ENCODE results near the gene RAPGEF6.
"Not testable (repeated sequence)": the region's sequence is repeated elsewhere in the genome, so short reads cannot be mapped to it uniquely, and the experiment has no call there.

The RAPGEF6 gene, protein sequence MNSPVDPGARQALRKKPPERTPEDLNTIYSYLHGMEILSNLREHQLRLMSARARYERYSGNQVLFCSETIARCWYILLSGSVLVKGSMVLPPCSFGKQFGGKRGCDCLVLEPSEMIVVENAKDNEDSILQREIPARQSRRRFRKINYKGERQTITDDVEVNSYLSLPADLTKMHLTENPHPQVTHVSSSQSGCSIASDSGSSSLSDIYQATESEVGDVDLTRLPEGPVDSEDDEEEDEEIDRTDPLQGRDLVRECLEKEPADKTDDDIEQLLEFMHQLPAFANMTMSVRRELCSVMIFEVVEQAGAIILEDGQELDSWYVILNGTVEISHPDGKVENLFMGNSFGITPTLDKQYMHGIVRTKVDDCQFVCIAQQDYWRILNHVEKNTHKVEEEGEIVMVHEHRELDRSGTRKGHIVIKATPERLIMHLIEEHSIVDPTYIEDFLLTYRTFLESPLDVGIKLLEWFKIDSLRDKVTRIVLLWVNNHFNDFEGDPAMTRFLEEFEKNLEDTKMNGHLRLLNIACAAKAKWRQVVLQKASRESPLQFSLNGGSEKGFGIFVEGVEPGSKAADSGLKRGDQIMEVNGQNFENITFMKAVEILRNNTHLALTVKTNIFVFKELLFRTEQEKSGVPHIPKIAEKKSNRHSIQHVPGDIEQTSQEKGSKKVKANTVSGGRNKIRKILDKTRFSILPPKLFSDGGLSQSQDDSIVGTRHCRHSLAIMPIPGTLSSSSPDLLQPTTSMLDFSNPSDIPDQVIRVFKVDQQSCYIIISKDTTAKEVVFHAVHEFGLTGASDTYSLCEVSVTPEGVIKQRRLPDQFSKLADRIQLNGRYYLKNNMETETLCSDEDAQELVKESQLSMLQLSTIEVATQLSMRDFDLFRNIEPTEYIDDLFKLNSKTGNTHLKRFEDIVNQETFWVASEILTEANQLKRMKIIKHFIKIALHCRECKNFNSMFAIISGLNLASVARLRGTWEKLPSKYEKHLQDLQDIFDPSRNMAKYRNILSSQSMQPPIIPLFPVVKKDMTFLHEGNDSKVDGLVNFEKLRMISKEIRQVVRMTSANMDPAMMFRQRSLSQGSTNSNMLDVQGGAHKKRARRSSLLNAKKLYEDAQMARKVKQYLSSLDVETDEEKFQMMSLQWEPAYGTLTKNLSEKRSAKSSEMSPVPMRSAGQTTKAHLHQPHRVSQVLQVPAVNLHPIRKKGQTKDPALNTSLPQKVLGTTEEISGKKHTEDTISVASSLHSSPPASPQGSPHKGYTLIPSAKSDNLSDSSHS (N-terminal part only)
- 28.8 to 54.6 reads per million in 2 donors for total RNA-seq

DNA sequence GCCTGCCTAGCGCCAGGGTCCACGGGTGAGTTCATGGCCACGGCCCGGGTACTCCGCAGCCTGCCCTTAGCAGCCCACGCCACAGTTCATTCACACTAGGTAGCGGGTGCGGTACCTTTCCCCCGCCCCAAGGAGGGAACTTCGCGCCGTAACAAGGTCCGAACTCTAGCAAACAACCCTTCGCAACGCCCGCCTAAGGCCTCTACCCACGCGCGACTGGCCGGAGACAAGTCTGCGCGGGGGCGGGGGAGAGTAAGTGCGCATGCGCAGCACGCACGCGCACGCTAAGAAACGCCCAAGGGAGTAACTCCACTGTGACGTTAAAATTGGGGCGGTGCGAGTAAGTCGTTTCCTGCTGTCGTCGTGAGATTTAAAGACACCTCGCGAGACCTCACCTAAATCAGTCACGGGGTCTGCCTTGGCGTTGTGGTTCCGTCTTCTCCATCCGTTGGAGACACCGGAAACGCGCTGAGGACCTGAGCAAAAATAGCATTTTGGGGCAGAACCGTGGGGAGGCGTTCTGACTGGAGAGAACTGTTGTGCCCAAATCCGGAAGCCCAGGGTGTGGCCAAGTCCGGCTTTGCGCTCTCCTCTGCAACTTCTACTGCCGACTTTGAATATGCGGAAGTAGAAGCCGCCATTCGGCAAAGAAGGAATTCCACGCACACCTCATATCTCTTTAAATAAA, at the start of gene RAPGEF6:
TSS of gene RAPGEF6 (minus strand) at position 234 of the 688 bp plus-strand sequence. CDS start at position 35, 199 bp downstream.
- peak; percentile 78 for DNase-seq

DNA sequence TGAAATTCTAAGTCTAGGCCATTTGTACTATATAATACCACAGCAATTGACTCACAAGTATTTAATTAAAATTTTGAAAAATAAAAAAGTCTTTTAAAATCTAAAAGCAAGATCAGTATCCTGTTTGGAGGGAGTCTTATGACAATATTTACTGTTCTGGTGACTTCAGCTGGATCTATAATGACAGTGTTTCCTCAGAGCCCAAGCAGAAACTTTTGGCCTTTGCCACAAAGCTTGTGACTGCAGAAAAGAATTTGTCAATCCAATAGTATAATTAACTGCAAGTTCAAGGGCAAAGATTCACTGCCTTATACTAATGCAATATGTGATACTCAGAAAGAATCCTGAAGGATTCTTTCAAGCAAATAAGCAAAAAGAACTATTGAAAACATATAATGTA, 49.6 kb upstream of the RAPGEF6 start:
- no peak for DNase-seq

DNA sequence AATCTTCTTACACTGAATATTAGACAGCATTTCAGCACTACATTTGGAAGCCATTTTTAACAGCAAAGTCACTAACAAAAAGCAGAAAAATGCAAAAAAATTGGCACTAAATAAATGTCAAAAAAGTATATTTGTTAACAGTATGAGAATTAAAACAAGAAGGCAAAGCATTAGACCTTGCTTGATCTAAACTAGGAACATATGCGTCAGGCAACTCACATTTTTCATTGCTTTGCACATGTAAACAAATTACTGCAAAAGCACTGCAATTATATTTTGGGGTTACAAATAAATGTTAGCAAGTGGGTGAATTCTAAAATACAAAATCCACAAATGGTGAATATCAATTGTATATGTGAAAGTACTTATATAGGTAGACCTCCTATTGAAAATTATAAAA, 49.0 kb upstream of the RAPGEF6 start:
- DNase-seq: no peak

DNA sequence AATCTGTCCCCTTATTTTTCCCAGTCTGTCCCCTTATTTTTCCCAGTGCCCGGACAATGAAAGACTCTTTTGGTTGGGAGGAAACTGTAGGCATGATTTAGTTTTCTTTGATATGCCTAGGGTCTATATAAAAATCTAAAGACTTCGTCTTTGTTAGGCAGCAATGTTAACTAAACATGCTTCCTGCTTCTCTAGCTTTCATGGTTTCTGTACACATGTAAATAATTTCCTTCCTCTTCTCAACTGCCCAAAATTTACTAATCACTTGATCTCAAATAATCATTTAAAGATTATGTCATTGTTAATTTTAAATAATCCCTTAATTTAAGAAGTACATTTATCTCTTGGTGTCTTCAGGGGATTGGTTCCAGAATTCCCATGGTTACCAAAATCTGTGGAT, 47.8 kb upstream of the RAPGEF6 start:
- no peak for DNase-seq

GRCh38 chr5:131682175-131682574, 47.1 kb upstream of the RAPGEF6 start:
- DNase-seq: no peak

DNA sequence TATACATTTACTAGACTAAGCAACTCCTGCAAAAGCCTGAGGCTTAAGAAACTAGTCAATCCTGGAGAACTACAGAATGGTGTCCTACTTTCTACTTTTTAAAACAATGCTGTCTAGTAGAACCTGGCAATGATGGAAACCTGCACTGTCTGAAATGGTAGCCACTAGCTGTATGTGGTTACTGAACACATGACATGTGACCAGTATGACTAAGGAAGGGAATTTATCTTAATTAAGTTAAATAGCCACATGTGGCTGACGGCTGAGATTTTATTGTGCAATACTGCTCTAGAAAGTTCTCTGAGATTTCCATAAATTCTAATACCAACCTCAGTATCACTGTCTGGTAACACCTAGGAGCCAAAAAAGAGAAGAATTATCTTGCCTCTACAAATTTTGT, 44.9 kb upstream of the RAPGEF6 start:
- DNase-seq: no peak

DNA sequence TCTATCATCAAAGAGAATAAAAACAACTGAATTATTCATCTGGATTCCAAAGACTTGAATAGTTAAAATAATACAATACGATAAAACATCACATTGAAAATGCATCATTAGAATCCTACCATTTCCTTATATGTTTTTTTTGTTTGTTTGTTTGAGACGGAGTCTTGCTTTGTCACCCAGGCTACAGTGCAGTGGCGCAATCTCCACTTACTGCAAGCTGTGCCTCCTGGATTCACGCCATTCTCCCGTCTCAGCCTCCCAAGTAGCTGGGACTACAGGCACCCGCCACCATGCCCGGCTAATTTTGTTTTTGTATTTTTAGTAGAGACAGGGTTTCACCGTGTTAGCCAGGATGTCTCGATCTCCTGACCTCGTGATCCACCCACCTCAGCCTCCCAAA, 43.2 kb upstream of the RAPGEF6 start:
- not testable (repeated sequence) for DNase-seq

GRCh38 chr5:131677115-131677514, 42.1 kb upstream of the RAPGEF6 start:
- DNase-seq: no peak

GRCh38 chr5:131672776-131673175, 37.7 kb upstream of the RAPGEF6 start:
- no peak for DNase-seq

- DNase-seq: no peak
Measured at GRCh38 chr5:131671994-131672655, 37.1 kb upstream of the RAPGEF6 start.

- no peak for DNase-seq
Measured at GRCh38 chr5:131671409-131671808, 36.4 kb upstream of the RAPGEF6 start.

DNA sequence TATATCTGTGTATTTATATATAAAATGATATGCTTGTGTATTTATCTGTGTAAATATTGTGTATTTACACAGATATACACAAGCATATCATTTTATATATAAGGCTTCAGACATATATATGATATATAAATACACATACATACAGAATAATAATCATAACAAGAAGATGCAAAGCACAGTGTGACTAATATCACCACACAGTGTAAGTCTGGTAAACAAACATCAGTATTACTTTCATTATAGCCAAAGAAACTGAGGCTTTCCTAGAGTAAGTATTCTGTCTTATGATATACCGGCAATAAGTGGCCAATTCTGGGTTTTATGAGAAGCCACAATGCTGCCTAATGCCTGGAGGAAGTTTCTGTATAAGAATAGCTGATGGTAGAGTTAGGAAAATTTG, 29.9 kb upstream of the RAPGEF6 start:
- DNase-seq: no peak

DNA sequence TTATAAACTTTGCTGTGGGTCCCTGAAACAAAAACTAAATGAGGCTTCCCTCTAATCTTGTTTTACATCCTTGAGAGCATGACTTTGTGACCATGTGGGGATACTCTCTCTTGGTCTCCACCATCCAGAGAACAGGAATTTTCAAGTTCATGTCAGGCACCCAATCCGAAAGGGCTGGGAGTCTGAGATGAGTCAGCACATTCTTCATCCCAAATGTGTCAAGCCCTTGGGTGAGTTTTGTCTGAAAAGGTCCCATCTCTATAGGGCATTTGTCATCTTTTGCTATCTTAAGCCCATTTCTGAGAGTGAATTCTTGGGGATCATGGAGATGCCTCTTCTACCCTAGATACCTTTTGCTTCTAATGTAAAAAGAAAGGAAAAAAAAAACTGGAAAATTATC, 26.9 kb upstream of the RAPGEF6 start:
- no peak for DNase-seq

- no peak for DNase-seq
Measured at GRCh38 chr5:131659841-131660240, 24.8 kb upstream of the RAPGEF6 start.

- no peak for DNase-seq
Measured at GRCh38 chr5:131659290-131659689, 24.3 kb upstream of the RAPGEF6 start.

DNA sequence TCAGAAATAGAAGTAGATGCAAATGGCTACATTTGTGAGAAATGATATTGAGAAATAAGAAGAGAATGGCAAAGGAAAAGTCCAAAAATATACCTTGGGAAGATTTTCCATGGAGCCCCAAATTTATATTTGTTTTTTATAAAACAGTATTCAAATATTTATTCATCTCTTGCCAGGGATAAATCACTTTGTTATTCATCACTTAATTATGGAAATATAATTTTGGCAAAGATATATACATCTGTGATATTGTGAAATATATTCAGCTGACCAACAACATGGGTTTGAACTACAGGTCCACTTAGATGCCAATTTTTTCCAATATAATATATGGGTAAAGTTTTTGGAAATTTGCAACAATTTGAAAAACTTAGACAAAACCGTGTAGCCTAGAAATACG, 19.7 kb upstream of the RAPGEF6 start:
- DNase-seq: no peak

- no peak for DNase-seq
Measured at GRCh38 chr5:131654309-131654708, 19.3 kb upstream of the RAPGEF6 start.

- no peak for DNase-seq
Measured at GRCh38 chr5:131649161-131649560, 14.1 kb upstream of the RAPGEF6 start.

DNA sequence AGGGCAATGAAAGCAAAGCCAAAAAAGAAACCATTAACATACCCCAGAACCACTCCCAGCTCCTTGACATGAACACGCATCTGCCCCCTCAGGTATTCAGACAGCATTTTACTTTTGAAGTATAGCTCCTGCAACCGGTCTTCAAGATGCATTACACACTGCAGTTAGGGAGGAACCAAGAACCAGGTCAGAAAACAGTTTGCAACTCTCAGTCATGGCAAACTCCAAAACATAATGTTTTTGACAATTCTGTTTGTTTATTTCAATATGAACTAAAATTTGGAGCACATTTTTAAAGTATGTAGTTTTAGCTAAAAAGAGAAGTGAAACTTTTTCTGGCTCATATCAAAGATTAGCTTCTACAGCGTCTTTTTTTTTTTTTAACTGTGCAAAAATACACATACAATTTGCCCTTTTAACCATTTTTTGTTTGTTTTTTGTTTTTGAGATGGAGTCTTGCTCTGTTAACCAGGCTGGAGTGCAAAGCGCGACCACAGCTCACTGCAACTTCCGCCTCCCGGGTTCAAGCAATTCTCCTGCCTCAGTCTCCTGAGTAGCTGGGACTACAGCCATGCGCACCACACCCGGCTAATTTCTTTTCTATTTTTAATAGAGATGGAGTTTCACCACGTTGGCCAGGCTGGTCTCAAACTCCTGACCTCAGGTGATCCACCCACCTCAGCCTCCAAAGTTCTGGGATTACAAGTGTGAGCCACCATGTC, 12.2 kb upstream of the RAPGEF6 start:
- no peak for DNase-seq

GRCh38 chr5:131644822-131645221, 9.8 kb upstream of the RAPGEF6 start:
- no peak for DNase-seq

- DNase-seq: no peak
Measured at GRCh38 chr5:131644370-131644769, 9.3 kb upstream of the RAPGEF6 start.

Measured in activated gamma-delta T cell (primary cell).